ENCODE results near the gene ZNF280C. TPM values are rescaled to one million over a fixed set of nuclear protein-coding genes. Genes with fewer than 3 reads are reported as not detected.

Gene ZNF280C, protein sequence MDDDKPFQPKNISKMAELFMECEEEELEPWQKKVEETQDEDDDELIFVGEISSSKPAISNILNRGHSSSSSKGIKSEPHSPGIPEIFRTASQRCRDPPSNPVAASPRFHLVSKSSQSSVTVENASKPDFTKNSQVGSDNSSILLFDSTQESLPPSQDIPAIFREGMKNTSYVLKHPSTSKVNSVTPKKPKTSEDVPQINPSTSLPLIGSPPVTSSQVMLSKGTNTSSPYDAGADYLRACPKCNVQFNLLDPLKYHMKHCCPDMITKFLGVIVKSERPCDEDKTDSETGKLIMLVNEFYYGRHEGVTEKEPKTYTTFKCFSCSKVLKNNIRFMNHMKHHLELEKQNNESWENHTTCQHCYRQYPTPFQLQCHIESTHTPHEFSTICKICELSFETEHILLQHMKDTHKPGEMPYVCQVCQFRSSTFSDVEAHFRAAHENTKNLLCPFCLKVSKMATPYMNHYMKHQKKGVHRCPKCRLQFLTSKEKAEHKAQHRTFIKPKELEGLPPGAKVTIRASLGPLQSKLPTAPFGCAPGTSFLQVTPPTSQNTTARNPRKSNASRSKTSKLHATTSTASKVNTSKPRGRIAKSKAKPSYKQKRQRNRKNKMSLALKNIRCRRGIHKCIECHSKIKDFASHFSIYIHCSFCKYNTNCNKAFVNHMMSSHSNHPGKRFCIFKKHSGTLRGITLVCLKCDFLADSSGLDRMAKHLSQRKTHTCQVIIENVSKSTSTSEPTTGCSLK
- 1.7 and 2.2 TPM in 2 replicates for total RNA-seq

DNA sequence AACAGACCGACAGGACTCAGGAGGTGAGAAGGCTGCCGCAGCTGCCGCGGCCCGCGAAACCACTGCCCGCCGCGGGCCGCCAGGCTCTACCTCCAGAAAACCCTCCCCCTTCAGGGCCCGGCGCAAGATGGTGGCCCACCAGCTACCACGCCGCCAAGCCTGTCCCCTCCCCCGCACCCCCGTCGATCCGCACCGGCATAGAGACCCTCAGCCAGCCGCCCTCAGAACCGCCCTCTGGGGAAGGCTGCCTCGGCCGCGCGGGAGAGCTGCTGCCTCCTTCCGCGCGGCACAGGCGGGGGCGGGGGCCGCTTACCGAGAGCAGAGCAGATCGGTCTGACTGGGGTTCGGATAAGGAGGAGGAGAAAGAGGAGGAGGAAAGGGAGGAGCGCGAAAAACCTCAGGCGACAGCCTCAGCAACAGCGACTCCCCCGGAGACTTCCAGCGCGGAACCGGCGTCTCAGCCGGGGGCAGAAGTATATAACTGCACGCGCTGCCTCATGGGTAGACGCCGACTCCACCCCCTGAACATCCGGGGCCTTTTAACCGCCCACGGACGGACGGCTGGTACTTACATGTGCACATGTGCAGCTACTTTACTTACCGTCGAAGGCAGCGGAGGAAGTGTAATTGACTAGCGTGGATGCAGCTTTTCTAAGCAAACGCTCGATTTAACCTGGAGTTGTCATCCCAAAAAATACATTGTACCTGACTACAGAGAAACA is at the start of gene ZNF280C:
ZNF280C (minus strand) TSS at position 451 of the 722 bp plus-strand sequence. CDS start 8,450 bp downstream, outside the sequence.

DNA sequence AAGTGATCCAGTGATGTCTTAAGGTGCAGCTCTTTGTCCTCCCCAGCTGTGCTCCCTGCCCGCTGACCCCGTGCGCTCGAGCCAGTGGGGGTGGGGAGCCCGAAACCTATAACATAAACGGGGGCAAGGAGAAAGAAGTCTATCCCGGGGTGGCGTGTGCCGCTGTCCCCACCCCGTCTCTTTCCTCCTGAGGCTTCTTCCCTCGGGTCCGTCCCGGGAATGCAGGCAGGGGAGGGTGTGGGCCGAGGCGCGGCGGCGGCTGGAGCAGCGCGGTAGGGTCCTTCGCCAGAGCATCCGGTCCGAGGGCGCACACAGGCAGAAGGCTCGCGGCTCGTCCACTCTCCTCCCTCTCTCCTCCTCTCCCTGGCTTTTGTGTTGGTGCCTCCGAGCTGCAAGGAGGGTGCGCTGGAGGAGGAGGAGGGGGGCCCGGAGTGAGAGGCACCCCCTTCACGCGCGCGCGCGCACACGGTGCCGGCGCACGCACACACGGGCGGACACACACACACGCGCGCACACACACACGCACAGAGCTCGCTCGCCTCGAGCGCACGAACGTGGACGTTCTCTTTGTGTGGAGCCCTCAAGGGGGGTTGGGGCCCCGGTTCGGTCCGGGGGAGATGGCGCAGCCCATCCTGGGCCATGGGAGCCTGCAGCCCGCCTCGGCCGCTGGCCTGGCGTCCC is 97.1 kb downstream of the ZNF280C start, which contains the start of gene RAB33A:
RAB33A (plus strand) TSS at position 517 of the 681 bp plus-strand sequence; CDS start at position 618, 101 bp downstream.

DNA sequence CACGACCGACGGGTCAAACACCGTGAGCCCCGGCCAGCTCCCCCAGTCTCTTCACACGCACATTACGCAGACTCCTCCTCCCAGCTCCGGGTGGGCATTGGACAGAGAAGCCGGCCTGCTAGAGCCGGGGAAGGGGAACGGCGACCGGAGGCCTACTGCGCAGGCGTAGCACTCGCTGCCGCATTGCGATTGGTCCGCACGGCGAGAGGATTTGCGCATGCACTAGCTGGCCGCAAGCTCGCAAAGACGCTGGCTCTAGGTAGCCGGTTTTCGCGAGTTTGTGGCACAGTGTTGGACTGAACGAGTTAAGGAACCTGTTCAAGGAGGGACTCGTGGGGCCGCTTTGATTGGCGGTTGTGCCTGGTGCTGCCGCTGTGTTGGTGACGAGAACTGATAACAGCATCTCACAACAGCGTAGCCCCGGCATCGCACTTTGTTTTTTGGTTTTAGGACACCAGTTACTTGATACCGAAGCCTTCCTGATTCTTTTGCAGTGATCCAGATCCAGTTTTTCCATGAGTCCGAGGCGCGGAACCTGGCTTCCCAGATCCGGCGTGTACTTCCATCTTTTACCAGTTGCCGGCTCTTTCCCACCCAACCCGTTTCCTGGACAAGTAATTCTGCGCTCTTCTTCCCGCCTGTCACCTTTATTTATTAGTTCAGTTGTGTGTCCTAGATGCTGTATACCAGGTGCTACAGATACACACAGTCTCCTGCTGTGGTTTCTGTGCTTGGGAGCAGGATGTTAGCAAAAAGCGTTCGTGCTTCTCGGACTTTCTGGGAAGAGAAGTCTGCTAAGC is 102.8 kb downstream of the ZNF280C start, which contains the start of gene AIFM1:
AIFM1 (minus strand) TSS at position 139 of the 800 bp plus-strand sequence. CDS start 185 bp downstream, outside the sequence.

Other genes starting within 250 kb of the ZNF280C start
- 8.6 TPM in 2 replicates for gene ELF4, start 158.4 kb downstream of the ZNF280C start, total RNA-seq
- 20.5 and 21.5 TPM in 2 replicates for gene AIFM1, start 103.1 kb downstream of the ZNF280C start, total RNA-seq
- 0.53 and 0.93 TPM in 2 replicates for gene RAB33A, start 96.9 kb downstream of the ZNF280C start, total RNA-seq
- 10.3 and 10.8 TPM in 2 replicates for gene SLC25A14, start 71.0 kb upstream of the ZNF280C start, total RNA-seq
- not detected in 2 replicates for gene GPR119, start 116.8 kb upstream of the ZNF280C start, total RNA-seq
- gene RBMX2, start 133.1 kb upstream of the ZNF280C start, total RNA-seq: 24.4 and 29.1 TPM in 2 replicates